ENCODE results near the gene SPSB1. TPM values are rescaled to one million over a fixed set of nuclear protein-coding genes. Genes with fewer than 3 reads are reported as not detected.

Gene SPSB1
- total RNA-seq, 1 donor from 2014 or later: 22.0 TPM

DNA sequence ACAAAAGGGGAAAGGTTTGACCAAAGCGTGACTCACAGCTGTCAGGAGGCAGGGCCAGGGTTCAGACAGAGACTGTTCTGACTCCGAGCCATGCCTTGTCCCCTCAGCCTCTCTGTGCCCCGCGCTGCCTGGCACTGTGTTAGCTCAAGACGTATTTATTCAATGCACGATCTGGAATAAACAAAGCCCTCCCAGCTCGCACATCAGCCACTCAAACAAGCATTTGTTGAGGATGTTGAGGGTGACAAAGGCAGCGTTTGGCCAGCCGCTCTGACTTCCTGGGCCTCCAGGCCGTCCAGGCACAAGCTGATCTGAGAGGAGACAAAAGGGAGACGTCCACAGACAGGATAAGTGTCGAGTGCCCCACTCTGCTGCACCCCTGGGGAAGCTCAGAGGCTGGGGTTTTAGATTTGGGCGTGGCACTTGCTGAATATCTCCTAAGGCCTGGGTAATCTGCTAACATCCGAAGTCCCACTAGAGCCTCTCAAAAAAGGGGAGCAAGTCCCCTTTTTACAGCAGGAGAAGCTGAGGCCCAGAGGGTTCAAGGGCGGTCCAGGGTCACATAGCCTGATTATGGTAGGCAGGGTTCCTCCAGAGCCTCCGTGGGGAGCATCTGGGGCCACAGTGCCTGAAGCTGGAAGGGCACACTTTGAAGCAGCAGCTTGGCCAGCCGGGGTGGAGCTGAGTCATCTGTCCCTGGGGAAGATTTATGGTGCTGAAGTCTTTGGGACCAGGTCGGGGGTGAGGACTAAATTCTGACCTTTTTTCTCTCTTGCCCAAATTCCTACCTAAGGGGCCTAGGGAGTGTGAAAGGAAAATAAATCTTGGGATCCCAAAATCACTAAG lies 95.9 kb downstream of the SPSB1 start:
- no peak for DNase-seq (ENCODE audit: low spot score in 2 of 2, unreplicated experiment in 2 of 2)
- H3K4me1 Mint-ChIP-seq: peaks cover 29% of the 10 kb centered on the region
- H3K27ac Mint-ChIP-seq: no peak overlapping the region
- no peak for TF ChIP-seq CTCF (IDR thresholded peaks at IDR 0.05; ENCODE audit: unreplicated experiment)
- H3K36me3 Mint-ChIP-seq: no peaks in the 10 kb centered on the region
- no peaks in the 10 kb centered on the region for H3K9me3 Mint-ChIP-seq
- no peaks in the 10 kb centered on the region for H3K27me3 Mint-ChIP-seq (ENCODE audit: low read depth)
- H3K4me3 Mint-ChIP-seq: no peak overlapping the region

DNA sequence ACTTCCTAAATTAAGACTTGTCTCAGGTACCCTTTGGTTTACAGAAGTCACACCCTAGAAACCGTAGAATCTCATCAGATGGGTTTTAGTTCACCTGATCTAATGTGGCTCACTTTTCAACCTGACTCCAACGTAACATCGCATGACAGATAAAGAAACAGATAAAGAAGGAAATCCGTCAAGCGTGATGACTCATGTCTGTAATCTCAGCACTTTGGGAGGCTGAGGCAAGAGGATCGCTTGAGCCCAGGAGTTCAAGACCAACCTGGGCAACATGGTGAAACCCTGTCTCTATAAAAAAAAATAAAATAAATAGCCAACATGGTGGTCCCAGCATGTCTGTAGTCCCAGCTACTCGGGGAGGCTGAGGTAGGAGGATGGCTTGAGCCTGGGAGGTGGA lies 97.3 kb downstream of the SPSB1 start:
- TF ChIP-seq CTCF (IDR thresholded peaks at IDR 0.05; ENCODE audit: unreplicated experiment): no peak
- no peak overlapping the region for H3K4me3 Mint-ChIP-seq
- H3K9me3 Mint-ChIP-seq: peaks cover under 1% of the 10 kb centered on the region
- H3K4me1 Mint-ChIP-seq: peaks cover 20% of the 10 kb centered on the region
- no peak overlapping the region for H3K27ac Mint-ChIP-seq
- DNase-seq (ENCODE audit: low spot score in 2 of 2, unreplicated experiment in 2 of 2): no peak
- H3K36me3 Mint-ChIP-seq: no peaks in the 10 kb centered on the region
- H3K27me3 Mint-ChIP-seq (ENCODE audit: low read depth): no peaks in the 10 kb centered on the region

- Mint-ChIP-seq H3K9me3 (peaks cover 5% of the 10 kb centered on the region), H3K4me3 (no peak overlapping the region), H3K27ac (no peak overlapping the region), H3K36me3 (peaks cover 3% of the 10 kb centered on the region), H3K27me3 (ENCODE audit: low read depth) (no peaks in the 10 kb centered on the region), H3K4me1 (peaks cover 11% of the 10 kb centered on the region)
- no peak for TF ChIP-seq CTCF (IDR thresholded peaks at IDR 0.05; ENCODE audit: unreplicated experiment)
- DNase-seq (ENCODE audit: low spot score in 2 of 2, unreplicated experiment in 2 of 2): no peak
Measured at GRCh38 chr1:9391620-9392019, 98.9 kb downstream of the SPSB1 start.

DNA sequence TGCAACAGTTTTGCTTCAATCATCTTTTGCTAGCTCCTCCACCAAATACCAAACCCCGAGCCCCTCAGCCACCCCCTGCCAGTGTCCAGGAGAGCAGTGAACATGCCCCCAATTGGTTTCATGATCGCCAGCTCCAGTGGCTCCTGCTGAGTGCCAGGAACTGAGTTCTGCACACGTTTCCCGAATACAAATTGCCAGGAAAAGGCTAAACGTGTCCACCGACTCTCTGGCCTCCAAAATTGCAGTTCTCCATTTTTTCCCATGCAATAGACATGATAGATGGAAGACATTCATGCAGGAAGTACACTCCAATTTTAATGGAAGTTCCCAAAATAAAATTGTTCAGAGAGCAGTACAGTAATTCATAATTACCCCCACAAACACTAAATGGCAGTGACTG lies 101.3 kb downstream of the SPSB1 start:
- Mint-ChIP-seq H3K4me3 (no peak overlapping the region), H3K27me3 (ENCODE audit: low read depth) (no peaks in the 10 kb centered on the region), H3K36me3 (peaks cover 3% of the 10 kb centered on the region), H3K4me1 (peaks cover 9% of the 10 kb centered on the region), H3K27ac (no peak overlapping the region), H3K9me3 (peaks cover 5% of the 10 kb centered on the region)
- DNase-seq (ENCODE audit: low spot score in 2 of 2, unreplicated experiment in 2 of 2): no peak
- TF ChIP-seq CTCF (IDR thresholded peaks at IDR 0.05; ENCODE audit: unreplicated experiment): no peak

- H3K4me1 Mint-ChIP-seq: peaks cover 10% of the 10 kb centered on the region
Measured at GRCh38 chr1:9395018-9395417, 102.3 kb downstream of the SPSB1 start.

More at GRCh38 chr1:9395018-9395417, 102.3 kb downstream of the SPSB1 start:
- H3K36me3 Mint-ChIP-seq: peaks cover 3% of the 10 kb centered on the region
- peaks cover 5% of the 10 kb centered on the region for H3K9me3 Mint-ChIP-seq
- no peak overlapping the region for H3K4me3 Mint-ChIP-seq
- DNase-seq (ENCODE audit: low spot score in 2 of 2, unreplicated experiment in 2 of 2): no peak
- H3K27ac Mint-ChIP-seq: no peak overlapping the region
- H3K27me3 Mint-ChIP-seq (ENCODE audit: low read depth): no peaks in the 10 kb centered on the region
- no peak for TF ChIP-seq CTCF (IDR thresholded peaks at IDR 0.05; ENCODE audit: unreplicated experiment)

All from mesothelial cell of epicardium (in vitro differentiated cells).